Activated T-helper 1 cell treated with anti-CD3 and anti-CD28 coated beads, Interleukin-12 subunit alpha, Interleukin-12 subunit beta, Interleukin-2, Interleukin-4 antibody, amounts not matched to agents 30 ng/mL and 10 ng/mL and 1 ng/mL, durations not matched to agents 14 hours and 24 hours and 36 hours (primary cell): ENCODE data around the gene SLC35F3. TPM values are rescaled to one million over a fixed set of nuclear protein-coding genes. Genes with fewer than 3 reads are reported as not detected.
A peak's percentile ranks its signal among the peaks of the same experiment; 100 is the strongest.

Experiments used
- DNase-seq: peaks from one replicate; pipeline ENCODE4 v3.0.0; 2021; ENCODE audit warnings: low spot score
- H3K27ac Mint-ChIP-seq: one replicate; pipeline ENCODE4 v1.8.0; 2021; ENCODE audit warnings: mild to moderate bottlenecking, mixed read lengths
- H3K27me3 Mint-ChIP-seq: one replicate; pipeline ENCODE4 v1.8.0; 2022; ENCODE audit warnings: mild to moderate bottlenecking, moderate library complexity, mixed read lengths; ENCODE audit not compliant: insufficient read depth
- H3K36me3 Mint-ChIP-seq: one replicate; pipeline ENCODE4 v1.8.0; 2021; ENCODE audit warnings: low read depth, mixed read lengths
- H3K4me1 Mint-ChIP-seq: one replicate; pipeline ENCODE4 v1.8.0; 2021; ENCODE audit warnings: low read depth, mixed read lengths
- H3K4me3 Mint-ChIP-seq: one replicate; pipeline ENCODE4 v1.8.0; 2021; ENCODE audit warnings: mild to moderate bottlenecking, moderate library complexity, mixed read lengths
- H3K9me3 Mint-ChIP-seq: one replicate; pipeline ENCODE4 v1.8.0; 2021; ENCODE audit warnings: mixed read lengths
- intact Hi-C: fragments of 100-400 bp; cut with micrococcal nuclease; formaldehyde crosslinking; loops from one replicate; pipeline ENCODE4 v1.15.1; 2024
- total RNA-seq: library from RNA; stranded (reverse); gene quantifications from 2 replicates; pipeline ENCODE4 v1.2.3, GENCODE V29; 2022

The SLC35F3 gene
- total RNA-seq, 1 donor from 2014 or later = 7.9 TPM

- peaks cover 10% of the 10 kb centered on the region for H3K36me3 Mint-ChIP-seq
- H3K4me1 Mint-ChIP-seq = peaks cover 50% of the 10 kb centered on the region
- peaks cover 2% of the 10 kb centered on the region for H3K27me3 Mint-ChIP-seq
- DNase-seq = no peak
- H3K4me3 Mint-ChIP-seq = no peak overlapping the region
- H3K9me3 Mint-ChIP-seq = no peaks in the 10 kb centered on the region
- H3K27ac Mint-ChIP-seq = no peak overlapping the region
- intact Hi-C loops = loop anchor here (10.0 kb wide), 1 partner anchor 1913 kb away; the partner anchor contains the start of gene ERO1B
These were observed 466.9 kb downstream of the SLC35F3 start for GRCh38 chr1:234371414-234371813.

- H3K4me1 Mint-ChIP-seq = peaks cover 55% of the 10 kb centered on the region
- peaks cover 15% of the 10 kb centered on the region for H3K36me3 Mint-ChIP-seq
These were observed 467.7 kb downstream of the SLC35F3 start for GRCh38 chr1:234372011-234372757.

GRCh38 chr1:234373064-234373958 lies 468.8 kb downstream of the SLC35F3 start, which contains the start of gene COA6:
COA6 (plus strand) TSS chr1:234373456; CDS start chr1:234373467, 11 bp downstream.
- Mint-ChIP-seq H3K9me3 (no peaks in the 10 kb centered on the region), H3K36me3 (peaks cover 24% of the 10 kb centered on the region), H3K27me3 (peaks cover 2% of the 10 kb centered on the region), H3K4me1 (peaks cover 57% of the 10 kb centered on the region), H3K4me3 (peak within 1 kb of the TSS; percentile 97), H3K27ac (peak within 1 kb of the TSS; percentile 96)
- intact Hi-C loops = loop anchor here (1.0 to 10.0 kb wide), 14 partner anchors 16 to 1911 kb away; partner anchors contain the start of genes ARID4B, B3GALNT2, ERO1B and GGPS1
- peak; percentile 85 for DNase-seq

More at GRCh38 chr1:234372011-234372757, 467.7 kb downstream of the SLC35F3 start:
- DNase-seq = no peak
- Mint-ChIP-seq H3K27ac (peak overlapping the region; percentile 96), H3K27me3 (peaks cover 2% of the 10 kb centered on the region), H3K9me3 (no peaks in the 10 kb centered on the region), H3K4me3 (peak overlapping the region; percentile 97)
- intact Hi-C loops = loop anchor here (2.0 to 10.0 kb wide), 6 partner anchors 29 to 1913 kb away; partner anchors contain the start of genes ERO1B, GPR137B and NTPCR

GRCh38 chr1:234373959-234374254 lies 469.4 kb downstream of the SLC35F3 start:
- intact Hi-C loops = loop anchor here (1.0 to 10.0 kb wide), 15 partner anchors 17 to 1911 kb away; partner anchors contain the start of genes ARID4B, B3GALNT2, ERO1B and GGPS1
- no peaks in the 10 kb centered on the region for H3K9me3 Mint-ChIP-seq
- peaks cover 2% of the 10 kb centered on the region for H3K27me3 Mint-ChIP-seq
- peaks cover 51% of the 10 kb centered on the region for H3K4me1 Mint-ChIP-seq
- H3K4me3 Mint-ChIP-seq = peak overlapping the region; percentile 97
- peak overlapping the region; percentile 96 for H3K27ac Mint-ChIP-seq
- DNase-seq = no peak
- H3K36me3 Mint-ChIP-seq = peaks cover 28% of the 10 kb centered on the region
